Activated B cell treated with CpG ODN at 0.5 μM for 24 hours (primary cell): Measurements from ENCODE around the gene RPL13. TPM values are rescaled to one million over a fixed set of nuclear protein-coding genes. Genes with fewer than 3 reads are reported as not detected.
"Not testable (repeated sequence)": the region's sequence is repeated elsewhere in the genome, so short reads cannot be mapped to it uniquely, and the experiment has no call there.

Source experiments
- ATAC-seq: fragments of 200-7000 bp; cut with Tn5 transposase; one replicate; pipeline ENCODE4 v1.10.0; 2021; ENCODE audit warnings: low read depth, mild to moderate bottlenecking, moderate library complexity
- CTCF ChIA-PET: fragments of 350-600 bp; sonication (Branson Sonifier 250); formaldehyde crosslinking; loops from one replicate; lab custom pipeline; 2021; ENCODE audit warnings: antibody characterized with exemption; lab: Charles Lee
- POLR2A ChIA-PET: fragments of 350-600 bp; sonication (Branson Sonifier 250); formaldehyde crosslinking; loops from one replicate; lab custom pipeline; 2021; ENCODE audit warnings: antibody characterized with exemption; lab: Charles Lee
- DNase-seq: peaks from one replicate; pipeline ENCODE4 v3.0.0; 2022
- H3K27ac Mint-ChIP-seq: one replicate; pipeline ENCODE4 v1.8.0; 2020; ENCODE audit warnings: mixed read lengths
- H3K27me3 Mint-ChIP-seq: one replicate; pipeline ENCODE4 v1.8.0; 2021; ENCODE audit warnings: mixed read lengths
- H3K36me3 Mint-ChIP-seq: one replicate; pipeline ENCODE4 v1.8.0; 2021; ENCODE audit warnings: low read depth, mixed read lengths
- H3K4me1 Mint-ChIP-seq: one replicate; pipeline ENCODE4 v1.8.0; 2021; ENCODE audit warnings: mixed read lengths
- H3K4me3 Mint-ChIP-seq: one replicate; pipeline ENCODE4 v1.8.0; 2020; ENCODE audit warnings: mild to moderate bottlenecking, mixed read lengths
- H3K9me3 Mint-ChIP-seq: one replicate; pipeline ENCODE4 v1.8.0; 2020; ENCODE audit warnings: mixed read lengths
- intact Hi-C: fragments of 100-400 bp; cut with micrococcal nuclease; formaldehyde crosslinking; loops from one replicate; pipeline ENCODE4 v1.15.1; 2024
- total RNA-seq: library from RNA; stranded (reverse); gene quantifications from 2 replicates; pipeline ENCODE4 v1.2.3, GENCODE V29; 2022
- TF ChIP-seq, protein P1 (sequence below): fragments of 200-600 bp; IDR thresholded peaks from one replicate; pipeline ENCODE4 v1.8.0; 2022; ENCODE audit warnings: antibody characterized with exemption, mild to moderate bottlenecking

RPL13 gene
- total RNA-seq, 1 donor from 2014 or later: 3,566 TPM

DNA sequence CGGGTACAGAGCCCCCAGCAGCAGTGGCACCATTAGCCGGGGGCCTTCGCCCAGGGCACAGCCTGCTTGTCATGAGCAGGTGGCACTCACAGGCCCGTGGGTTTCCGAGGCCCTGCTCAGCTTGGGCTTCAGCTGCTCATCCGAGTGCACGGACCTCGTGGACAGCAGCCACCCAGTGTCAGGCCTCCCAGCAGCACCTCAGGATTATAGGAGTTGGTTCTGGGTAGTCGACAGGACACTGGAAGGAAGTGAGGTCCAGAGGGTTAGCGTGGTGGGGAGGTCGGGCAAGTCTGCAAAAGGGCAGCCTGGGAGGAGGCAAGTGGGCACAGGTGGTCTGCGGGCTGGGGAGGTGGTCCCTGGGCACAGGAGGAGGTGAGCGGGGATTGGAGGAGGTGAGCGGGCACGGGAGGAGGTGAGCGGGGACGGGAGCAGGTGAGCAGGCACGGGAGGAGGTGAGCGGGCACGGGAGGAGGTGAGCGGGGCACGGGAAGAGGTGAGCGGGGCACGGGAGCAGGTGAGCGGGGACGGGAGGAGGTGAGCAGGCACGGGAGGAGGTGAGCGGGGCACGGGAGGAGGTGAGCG is 10.0 kb downstream of the RPL13 start:
- Mint-ChIP-seq H3K4me3 (no peak overlapping the region), H3K27ac (no peak overlapping the region), H3K9me3 (no peaks in the 10 kb centered on the region), H3K36me3 (no peaks in the 10 kb centered on the region), H3K27me3 (peaks cover 10% of the 10 kb centered on the region), H3K4me1 (peaks cover 32% of the 10 kb centered on the region)
- ChIA-PET CTCF (no interaction called here), POLR2A (no interaction called here)
- ATAC-seq (no peak), DNase-seq (no peak)
- intact Hi-C loops: no loop called here
- TF ChIP-seq, protein P1, sequence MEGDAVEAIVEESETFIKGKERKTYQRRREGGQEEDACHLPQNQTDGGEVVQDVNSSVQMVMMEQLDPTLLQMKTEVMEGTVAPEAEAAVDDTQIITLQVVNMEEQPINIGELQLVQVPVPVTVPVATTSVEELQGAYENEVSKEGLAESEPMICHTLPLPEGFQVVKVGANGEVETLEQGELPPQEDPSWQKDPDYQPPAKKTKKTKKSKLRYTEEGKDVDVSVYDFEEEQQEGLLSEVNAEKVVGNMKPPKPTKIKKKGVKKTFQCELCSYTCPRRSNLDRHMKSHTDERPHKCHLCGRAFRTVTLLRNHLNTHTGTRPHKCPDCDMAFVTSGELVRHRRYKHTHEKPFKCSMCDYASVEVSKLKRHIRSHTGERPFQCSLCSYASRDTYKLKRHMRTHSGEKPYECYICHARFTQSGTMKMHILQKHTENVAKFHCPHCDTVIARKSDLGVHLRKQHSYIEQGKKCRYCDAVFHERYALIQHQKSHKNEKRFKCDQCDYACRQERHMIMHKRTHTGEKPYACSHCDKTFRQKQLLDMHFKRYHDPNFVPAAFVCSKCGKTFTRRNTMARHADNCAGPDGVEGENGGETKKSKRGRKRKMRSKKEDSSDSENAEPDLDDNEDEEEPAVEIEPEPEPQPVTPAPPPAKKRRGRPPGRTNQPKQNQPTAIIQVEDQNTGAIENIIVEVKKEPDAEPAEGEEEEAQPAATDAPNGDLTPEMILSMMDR: no peak

DNA sequence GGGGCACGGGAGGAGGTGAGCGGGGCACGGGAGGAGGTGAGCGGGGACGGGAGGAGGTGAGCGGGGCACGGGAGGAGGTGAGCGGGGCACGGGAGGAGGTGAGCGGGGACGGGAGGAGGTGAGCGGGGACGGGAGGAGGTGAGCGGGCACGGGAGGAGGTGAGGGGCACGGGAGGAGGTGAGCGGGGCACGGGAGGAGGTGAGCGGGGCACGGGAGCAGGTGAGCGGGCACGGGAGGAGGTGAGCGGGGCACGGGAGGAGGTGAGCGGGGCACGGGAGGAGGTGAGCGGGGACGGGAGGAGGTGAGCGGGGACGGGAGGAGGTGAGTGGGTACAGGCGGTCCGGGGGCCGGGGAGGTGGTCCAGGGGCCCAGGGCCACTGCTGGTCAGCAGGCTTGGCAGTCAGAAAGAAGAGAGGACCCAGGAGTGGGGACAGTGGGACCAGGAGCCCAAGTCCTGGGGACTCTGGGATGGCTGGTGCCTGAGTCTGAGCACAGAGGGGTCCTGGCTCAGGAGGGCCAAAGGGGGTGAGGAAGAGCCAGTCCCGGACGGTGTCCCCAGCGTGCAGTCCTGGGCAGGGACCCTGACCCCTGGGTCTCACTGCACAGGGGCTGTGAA is 10.6 kb downstream of the RPL13 start:
- H3K27me3 Mint-ChIP-seq, H3K4me3 Mint-ChIP-seq, DNase-seq, H3K27ac Mint-ChIP-seq, H3K9me3 Mint-ChIP-seq, CTCF ChIA-PET, H3K36me3 Mint-ChIP-seq, POLR2A ChIA-PET, intact Hi-C loops, ATAC-seq: not testable (repeated sequence)
- H3K4me1 Mint-ChIP-seq: peaks cover 26% of the 10 kb centered on the region

DNA sequence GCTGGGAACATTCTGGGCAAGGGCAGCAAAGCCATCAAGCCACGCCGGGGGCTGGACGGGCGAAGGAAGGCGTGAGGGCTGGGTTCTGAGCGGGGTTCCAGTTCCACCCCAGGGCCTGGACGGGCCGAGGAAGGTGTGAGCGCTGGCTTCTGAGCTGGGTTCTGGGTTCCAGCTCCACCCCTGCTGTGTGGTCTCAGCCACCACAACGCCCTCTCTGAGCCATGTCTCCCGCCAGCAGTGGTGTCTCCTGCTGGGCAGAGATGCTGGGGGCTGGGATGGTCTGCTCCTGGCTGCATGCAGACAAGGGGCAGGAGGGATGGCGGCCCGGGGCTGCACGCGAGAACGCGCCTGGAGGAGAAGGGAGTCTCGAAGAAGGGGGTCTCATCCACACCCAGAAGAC is 11.2 kb downstream of the RPL13 start:
- H3K27ac Mint-ChIP-seq: peak overlapping the region; percentile 63
- ATAC-seq (no peak), DNase-seq (no peak)
- no peaks in the 10 kb centered on the region for H3K36me3 Mint-ChIP-seq
- no peaks in the 10 kb centered on the region for H3K9me3 Mint-ChIP-seq
- H3K27me3 Mint-ChIP-seq: peaks cover 10% of the 10 kb centered on the region
- ChIA-PET POLR2A (no interaction called here), CTCF (no interaction called here)
- intact Hi-C loops: no loop called here
- TF ChIP-seq, protein P1: no peak
- peaks cover 22% of the 10 kb centered on the region for H3K4me1 Mint-ChIP-seq
- H3K4me3 Mint-ChIP-seq: no peak overlapping the region

DNA sequence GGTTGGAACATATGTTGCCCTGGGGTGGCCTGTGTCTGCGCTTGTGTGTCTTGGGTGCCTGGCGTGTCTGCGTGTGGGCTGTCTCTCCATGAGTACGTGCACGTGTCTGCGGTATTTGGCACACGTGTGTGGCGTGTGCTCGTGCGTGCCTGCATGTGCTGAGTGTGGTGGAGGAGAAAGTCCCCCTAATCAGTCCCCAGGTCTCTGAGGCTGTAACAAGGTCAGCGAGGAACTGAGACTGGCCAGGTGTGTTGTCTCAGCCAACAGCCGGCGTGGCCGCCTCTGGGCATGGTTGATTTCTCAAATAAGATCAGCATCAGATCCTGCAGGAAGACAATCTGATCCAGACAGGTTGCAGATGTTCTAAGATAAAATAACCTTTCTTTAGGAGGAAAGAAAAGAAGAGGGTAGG is 11.6 kb downstream of the RPL13 start:
- Mint-ChIP-seq H3K4me3 (peak overlapping the region; percentile 28), H3K36me3 (no peaks in the 10 kb centered on the region), H3K27ac (peak overlapping the region; percentile 63), H3K4me1 (peaks cover 22% of the 10 kb centered on the region), H3K27me3 (peaks cover 10% of the 10 kb centered on the region), H3K9me3 (no peaks in the 10 kb centered on the region)
- intact Hi-C loops: no loop called here
- ChIA-PET CTCF (no interaction called here), POLR2A (no interaction called here)
- DNase-seq (no peak), ATAC-seq (peak; percentile 20)
- TF ChIP-seq, protein P1: no peak

DNA sequence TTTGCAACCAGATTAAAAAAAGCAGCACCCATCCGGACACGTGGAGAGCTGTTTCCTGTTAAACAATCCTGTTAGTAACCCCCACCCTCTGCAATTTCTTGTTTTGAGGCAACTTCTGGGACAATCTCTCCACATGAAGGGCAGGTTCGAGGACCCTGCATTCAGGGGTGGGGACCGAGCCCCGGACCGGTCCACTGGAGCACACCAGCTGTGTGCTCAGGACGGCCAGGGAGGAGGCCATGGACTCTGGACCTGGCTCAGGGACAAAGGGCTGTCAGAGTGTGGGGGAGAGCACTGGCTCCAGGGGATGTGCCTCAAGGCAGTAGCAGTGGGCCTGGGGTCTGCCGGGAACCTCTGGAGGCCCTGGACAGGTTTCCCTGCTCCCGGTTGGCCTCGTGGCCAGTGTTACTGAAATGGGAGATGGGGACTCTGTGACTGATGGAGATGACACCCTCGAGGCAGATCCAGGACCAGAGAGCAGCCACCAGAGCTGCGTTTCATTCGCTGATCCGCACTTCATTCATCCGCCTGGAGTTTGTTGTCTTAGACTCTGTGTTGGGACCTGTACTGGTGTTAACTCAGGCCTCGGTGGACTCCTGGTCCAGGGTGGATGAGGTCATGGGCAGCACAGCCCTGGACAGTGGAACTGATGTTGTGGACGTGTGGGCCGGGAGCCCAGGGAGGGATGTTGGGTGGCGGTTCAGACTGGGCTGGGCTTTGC is 12.2 kb downstream of the RPL13 start:
- H3K27ac Mint-ChIP-seq: no peak overlapping the region
- intact Hi-C loops: no loop called here
- ATAC-seq: no peak
- no peaks in the 10 kb centered on the region for H3K9me3 Mint-ChIP-seq
- H3K27me3 Mint-ChIP-seq: peaks cover 10% of the 10 kb centered on the region
- H3K36me3 Mint-ChIP-seq: no peaks in the 10 kb centered on the region
- DNase-seq: no peak
- ChIA-PET POLR2A (no interaction called here), CTCF (no interaction called here)
- TF ChIP-seq, protein P1: no peak
- no peak overlapping the region for H3K4me3 Mint-ChIP-seq
- peaks cover 22% of the 10 kb centered on the region for H3K4me1 Mint-ChIP-seq
